Measurements from ENCODE around the gene TDP1.

- TF ChIP-seq CTCF (IDR thresholded peaks at IDR 0.05) = no peak
- no peak for TF ChIP-seq POLR2A (IDR thresholded peaks at IDR 0.05)
- no peak for TF ChIP-seq EP300 (IDR thresholded peaks at IDR 0.05)
- TF ChIP-seq POLR2AphosphoS5 (IDR thresholded peaks at IDR 0.05) = no peak
Observed at GRCh38 chr14:90072350-90072749, 116.6 kb downstream of the TDP1 start.
